GM15510 (cell line): ENCODE measurements around the gene ZC3H12C.
A peak's percentile ranks its signal among the peaks of the same experiment; 100 is the strongest.

Experiments used
- POLR2A ChIP-seq: IDR thresholded peaks from 3 replicates; pipeline ENCODE4 v1.6.1; 2011; ENCODE audit warnings: borderline replicate concordance; ENCODE audit not compliant: insufficient read length; ENCODE audit errors: extremely low read depth

Gene ZC3H12C

DNA sequence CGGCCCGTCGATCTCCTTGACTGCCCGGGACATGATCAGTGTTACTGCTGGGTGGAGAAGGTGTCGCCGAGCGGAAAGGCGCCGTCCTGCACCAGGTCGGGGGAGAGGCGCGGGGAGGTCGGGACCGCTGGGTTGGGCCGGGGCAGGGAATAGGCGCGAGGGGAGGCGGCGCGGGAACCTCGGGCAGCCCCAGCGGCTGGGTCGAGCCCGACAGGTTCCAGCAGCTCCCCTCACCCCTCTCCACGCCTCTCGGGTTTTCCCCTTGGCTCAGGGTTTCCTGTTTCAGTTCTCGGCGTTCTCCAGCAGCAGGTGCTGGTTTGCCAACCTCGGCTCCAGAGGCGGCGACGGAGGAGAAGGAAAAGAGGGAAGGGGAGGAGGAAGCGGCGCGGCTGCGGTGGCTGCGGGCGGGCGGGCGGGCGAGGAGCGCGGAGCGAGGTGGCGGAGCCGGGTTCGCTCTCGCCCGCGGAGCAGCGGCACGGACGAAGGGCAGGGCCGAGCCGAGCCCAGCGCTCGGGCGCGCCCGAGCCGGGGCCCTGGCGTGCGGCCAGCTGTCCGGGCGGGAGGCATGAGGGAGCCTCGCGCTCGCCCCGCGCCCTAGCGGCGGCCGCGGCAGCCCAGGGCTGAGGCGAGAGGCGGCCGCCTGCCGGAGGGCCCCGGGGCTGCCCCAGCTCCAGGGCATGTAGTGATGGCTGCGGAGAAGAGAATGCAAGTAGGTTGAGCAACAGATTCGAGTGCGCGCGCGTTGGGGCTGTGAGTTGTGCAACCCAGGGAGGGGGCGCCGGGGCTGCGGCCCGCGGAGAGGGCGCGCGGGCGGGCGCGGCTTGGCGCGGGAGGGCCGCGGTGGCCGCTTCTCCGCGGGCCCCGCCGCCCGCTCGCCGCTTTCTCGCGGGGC lies at the start of gene ZC3H12C:
ZC3H12C (plus strand) TSS at position 878 of the 892 bp plus-strand sequence. CDS start 20 bp downstream, outside the sequence.
- peak; percentile 64 for TF ChIP-seq POLR2A

DNA sequence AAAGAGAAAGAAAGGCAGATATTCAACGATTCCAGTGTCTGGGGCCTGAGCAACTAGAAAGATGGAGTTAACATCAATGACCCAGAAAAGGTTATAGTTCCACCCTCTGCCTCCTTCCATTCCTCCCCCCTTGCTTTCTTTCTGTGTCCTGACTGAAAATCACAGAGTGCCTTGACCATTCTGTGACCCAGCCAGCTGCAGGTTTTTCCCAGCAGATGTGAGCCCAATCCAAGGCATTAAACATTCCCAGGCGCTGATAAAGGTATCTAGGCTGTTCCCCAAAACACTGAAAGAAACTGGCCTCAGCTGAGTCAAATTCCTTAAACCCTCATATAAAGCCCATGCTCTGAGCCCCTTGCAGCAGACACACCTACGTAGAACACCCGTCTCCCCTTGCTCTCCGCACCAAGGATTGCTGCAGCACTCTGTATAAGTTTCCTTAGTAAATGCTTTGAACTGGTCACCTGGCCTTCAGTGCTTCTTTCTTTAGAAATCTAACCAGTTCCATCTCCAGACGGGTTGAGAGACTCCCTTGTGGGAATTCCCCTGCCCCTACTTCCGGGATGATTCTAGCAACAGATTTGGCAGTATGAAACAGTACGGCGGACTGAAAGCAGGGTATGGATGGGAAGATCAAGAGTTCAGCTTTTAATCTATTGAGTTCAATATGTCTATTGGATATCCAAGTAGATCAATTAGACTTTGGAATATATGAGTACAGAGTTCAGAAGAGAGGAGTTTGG lies 48.8 kb upstream of the ZC3H12C start:
- TF ChIP-seq POLR2A = no peak

DNA sequence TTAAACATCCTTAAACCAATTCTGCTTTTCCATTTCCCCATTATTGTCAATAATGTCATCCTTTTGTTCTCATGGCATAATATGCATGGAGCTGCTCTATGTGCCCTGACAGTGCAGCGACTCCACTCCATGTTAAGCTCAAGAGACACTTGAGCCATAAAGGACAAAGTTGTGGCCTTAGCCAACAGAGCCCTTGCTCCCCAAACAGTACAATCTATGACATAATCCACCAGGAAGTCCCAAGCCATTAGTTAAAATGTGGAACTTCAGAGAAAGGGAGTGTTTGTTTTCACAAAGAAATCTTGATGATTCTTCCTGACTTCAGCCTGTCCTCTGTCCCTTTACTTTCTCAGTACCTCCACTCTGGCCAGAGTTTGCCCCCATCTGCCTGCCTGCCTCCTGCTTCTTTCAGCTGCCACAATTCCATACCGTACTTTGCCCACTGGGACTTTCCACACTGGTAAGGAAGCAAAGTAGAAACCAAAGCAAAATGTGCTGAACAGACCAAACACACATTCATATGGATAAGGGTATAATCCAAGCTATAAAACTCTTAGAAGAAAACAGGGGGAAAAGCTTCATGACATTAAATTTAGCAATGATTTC lies 46.3 kb upstream of the ZC3H12C start:
- no peak for TF ChIP-seq POLR2A

DNA sequence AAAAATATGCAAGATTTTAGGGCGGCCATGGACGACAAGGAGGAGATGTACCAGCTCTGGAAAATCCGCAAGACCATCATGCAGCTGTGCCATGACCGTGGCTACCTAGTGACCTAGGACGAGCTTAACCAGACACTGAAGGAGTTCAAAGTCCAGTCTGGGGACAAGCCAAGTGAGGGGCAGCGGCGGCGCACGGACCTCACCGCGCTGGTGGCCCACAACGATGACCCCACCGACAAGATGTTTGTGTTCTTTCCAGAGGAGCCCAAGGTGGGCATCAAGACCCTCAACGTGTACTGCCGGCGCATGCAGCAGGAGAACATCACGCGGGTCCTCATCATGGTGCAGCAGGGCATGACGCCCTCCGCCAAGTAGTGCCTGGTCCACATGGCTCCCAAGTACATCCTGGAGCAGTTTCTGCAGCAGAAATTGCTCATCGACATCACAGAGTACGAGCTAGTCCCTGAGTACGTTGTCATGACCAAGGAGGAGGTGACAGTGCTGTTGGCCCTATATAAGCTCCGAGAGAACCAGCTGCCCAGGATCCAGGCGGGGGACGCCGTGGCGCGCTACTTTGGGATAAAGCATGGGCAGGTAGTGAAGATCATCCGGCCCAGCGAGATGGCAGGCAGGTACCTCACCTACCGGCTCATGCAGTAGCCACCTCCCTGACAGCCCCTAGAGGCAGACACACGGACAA lies 43.5 kb upstream of the ZC3H12C start:
- no peak for TF ChIP-seq POLR2A

DNA sequence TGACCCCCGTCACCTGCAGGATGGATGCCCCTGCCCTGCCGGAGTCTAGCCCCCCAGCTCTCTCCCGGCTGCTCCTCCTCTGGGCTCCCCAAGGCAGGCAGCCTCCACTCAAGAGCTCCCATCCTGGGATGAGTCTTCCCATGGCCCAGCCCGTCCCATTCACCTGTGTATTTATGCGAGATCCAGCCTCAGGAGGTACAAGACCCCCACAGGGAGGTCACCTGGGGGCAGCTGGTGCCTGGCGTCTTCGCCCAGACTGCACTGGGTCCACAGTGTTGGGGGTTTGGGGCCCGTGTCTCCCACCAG lies 43.0 kb upstream of the ZC3H12C start:
- TF ChIP-seq POLR2A = no peak

DNA sequence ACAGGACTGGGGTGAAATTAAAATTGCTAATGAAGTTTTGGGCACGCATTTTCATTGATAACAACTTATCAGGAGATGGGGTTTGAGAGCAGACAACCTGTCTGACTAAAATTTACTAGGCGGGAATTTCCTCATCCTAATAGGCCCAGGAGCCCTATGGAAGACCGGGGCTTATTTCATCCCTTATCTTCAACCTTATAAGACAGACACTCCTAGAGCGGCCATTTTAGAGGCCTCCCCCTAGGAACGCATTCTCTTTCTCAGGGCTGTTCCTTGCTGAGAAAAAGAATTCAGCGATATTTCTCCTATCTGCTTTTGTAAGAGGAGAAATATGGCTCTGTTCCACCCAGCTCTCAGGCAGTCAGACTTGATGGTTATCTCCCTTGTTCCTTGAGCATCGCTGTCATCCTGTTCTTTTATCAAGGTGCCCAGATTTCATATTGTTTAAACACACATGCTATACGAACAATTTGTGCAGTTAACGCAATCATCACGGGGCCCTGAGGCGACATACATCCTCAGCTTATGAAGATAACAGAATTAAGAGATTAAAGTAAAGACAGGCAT lies 39.3 kb upstream of the ZC3H12C start:
- no peak for TF ChIP-seq POLR2A

DNA sequence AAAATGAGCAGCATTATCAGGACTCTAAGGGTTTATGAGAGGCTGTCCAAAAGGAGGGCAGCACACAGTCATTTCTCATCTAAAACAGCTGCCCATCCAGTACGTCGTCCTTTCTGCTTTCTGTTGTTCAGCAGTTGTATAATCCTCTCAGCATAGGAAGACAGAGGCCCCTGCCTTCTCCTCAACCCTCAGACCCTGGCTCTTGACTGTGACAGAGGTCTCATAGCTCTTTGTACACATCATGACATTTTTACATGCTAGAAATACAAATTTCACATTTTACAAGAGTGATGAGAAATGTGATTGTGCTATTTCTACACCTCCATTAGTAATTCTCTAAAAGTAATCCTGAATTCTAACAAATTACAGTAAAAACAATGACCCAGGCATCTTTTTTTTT lies 36.2 kb upstream of the ZC3H12C start:
- no peak for TF ChIP-seq POLR2A

DNA sequence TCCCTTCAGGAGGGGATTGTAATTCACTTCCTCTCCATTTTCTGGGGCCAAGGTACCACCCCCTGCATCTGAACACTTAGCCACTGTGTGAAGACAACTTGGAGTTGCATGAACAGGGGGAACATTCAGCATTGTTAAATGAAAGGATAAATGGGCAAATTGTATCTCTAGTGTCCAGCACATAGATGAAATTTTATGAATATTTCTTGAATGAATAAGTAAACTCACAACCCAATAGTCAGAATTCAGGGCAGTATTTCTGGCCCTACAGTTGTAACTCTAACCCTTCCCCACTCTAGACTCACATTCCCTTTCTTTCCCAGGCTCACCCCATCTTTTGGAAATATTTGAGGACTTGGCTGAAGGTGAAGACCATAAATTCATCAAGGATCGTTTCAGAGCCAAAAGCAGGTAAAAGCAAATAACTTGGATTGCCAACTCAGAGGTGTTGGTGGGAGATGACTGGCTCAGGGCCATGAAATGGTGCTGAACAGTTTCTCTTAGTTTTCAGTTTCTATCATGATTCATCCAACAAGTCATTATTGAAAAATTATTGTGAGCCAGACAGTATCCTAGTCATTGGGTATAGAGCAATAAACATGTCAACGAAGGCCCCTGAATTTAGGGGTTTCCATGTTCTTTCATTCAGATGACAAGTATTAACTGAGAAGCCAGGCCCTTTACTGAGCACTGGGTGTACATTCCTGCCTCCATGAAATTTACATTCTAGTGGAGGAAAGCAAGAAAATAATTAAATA lies 33.3 kb upstream of the ZC3H12C start:
- no peak for TF ChIP-seq POLR2A

DNA sequence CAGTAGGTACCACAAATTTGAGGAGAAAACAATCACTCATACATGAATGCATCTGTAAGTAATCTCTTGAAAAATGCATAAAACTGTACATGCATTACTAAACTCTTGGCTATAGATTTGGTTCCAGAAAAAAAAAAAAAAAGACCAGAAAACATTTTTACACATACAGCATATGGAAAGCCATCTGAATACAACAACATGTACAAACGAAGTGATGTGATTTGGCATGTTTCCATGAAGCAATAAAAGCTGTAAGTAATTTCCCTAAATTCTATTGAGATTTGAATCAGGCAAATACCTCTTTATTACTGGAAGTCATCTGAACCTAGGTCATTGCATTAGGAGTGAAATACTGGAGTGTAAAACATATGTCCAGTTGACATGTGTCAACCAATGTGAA lies 31.9 kb upstream of the ZC3H12C start:
- no peak for TF ChIP-seq POLR2A

DNA sequence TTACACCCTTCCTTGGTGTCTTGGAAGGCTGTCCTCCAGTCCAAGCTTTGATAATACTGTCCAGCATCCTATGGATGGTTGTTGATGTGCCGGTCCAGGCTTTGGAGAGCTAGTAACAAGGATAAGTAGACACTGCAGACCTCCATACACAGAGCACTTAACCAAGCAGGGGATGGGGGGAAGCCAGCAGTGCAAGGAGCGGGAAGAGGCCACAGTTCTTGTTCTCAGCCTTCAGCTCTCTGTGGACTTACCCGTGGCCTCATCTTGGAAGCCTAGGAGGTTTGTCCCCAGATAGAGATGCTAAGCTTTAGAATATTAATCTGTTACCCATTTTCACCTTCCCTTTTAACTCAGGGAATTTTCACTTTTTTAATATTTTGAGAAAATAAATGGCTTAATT lies 30.9 kb upstream of the ZC3H12C start:
- TF ChIP-seq POLR2A = no peak

DNA sequence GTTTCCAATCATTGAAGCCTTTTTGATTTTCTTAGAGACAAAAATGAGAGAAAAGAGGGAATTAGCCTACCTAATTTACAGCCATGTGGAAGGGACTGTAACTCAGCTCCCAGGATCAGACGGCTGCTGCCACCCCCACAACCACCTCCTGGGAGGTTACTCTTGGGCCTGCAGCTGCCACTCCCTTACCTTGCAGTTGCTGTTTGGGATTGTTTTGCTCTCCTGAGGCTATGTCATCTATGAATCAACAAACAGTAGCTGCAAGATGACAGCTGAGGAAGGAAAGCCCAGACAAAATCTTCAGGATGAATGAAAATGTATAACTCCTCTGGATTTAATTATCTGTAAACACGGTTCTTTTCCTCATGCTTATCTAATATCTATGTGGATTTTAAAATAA lies 28.0 kb upstream of the ZC3H12C start:
- no peak for TF ChIP-seq POLR2A

DNA sequence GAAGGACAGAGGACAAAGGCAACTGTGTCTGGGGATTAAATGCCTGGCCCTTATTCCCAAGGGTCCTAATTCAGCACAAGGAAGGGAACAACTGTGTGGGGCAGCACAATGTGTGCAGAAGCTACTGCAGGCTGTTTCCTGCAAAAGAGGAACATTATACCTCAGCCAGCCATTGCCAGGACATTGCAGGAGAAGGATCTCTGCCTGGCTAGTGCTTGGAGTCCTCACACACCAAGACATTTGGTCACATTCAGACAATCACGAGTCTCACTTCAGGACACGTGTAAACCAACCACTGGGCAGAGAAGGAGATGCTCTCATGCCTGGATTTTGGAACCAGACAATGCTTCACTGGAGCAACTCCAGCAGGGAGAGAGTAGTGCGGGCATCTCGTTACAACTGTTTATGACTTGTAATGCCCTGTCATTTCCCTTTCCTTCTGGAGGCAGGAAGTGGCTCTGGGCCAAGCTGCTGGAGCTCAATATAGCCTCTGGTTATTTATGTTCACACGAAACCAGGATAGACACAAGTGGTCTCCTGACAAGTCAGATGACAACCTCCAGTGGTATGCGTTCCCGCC lies 23.9 kb upstream of the ZC3H12C start:
- no peak for TF ChIP-seq POLR2A

DNA sequence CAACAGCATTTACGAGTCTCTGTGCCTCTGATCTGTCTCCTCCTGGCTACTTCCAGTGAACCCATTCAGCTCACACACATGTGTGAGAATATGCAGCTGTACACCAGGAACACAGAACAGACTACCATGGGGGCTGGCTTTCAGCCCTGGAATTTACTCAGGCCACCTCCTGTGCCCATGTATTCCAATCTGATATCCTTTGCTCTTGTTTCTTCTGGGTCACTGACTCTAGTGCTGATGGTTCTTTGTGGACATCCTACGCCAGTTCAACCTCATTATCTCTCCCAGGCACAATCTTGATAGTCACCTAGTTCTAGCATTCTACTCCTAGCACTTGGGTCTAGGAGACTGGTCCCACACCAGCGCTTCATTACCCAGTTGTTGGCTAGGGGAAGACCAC lies 23.0 kb upstream of the ZC3H12C start:
- no peak for TF ChIP-seq POLR2A

DNA sequence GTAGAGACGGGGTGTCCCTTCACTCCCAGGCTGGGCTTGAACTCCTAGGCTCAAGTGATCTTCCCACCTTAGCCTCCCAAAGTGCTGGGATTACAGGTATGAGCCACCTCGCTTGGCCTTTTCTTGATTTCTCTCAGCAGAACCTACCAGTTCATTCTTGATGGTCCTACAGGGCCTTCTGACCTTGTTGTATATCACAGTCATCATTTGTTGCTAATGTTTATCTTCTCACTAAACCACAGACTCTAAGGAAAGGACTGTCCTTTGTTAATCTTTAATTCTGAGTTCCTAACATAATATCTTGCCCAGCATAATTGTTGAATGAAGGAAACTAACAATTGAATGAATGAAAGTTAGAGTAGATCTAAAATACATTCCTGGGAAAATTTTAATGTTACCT lies 22.0 kb upstream of the ZC3H12C start:
- TF ChIP-seq POLR2A = no peak

DNA sequence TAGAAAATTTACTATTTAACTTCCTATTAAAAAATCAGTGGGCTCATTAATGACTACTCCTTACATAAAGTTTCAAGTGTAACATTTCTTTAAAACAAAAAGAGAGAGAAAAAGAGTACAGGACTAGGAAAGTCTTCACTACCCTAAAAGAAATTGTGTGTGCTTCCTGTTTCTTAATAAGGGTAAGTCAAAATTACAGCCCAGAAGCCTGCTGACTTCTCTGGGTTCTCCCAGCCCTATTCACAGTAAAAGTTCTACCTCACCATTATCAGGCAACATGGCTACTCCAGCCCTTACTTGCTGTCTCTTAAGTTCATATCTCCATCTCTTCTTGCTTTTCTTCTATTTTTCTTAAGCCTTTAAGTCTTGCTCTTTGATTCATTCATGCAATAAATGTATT lies 20.3 kb upstream of the ZC3H12C start:
- TF ChIP-seq POLR2A = no peak

DNA sequence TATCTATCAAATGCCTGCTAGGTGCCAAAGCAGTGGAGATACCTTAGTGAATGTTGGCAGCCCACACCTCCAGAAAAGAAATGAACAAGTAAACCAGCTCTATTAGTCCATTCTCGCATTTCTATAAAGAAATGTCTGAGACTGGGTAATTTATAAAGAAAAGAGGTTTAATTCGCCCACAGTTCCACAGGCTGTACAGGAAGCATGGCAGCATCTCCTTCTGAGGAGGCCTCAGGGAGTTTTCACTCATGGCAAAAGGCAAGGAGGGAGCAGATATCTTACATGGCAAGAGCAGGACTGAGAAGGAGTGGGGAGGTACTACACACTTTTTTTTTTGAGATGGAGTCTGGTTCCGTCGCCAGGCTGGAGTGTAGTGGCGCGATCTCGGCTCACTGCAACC lies 18.7 kb upstream of the ZC3H12C start:
- no peak for TF ChIP-seq POLR2A
